H1 (cell line): Measurements from ENCODE around the gene NCSTN. TPM values are rescaled to one million over a fixed set of nuclear protein-coding genes. Genes with fewer than 3 reads are reported as not detected.

Experiments
- CTCF ChIA-PET: fragments of 300-600 bp; sonication (Branson Sonifier 250); formaldehyde crosslinking; loops from one replicate; lab custom pipeline; 2021; ENCODE audit not compliant: partially characterized antibody; lab: Charles Lee
- POLR2A ChIA-PET: fragments of 300-600 bp; sonication (Branson Sonifier 250); formaldehyde crosslinking; loops from one replicate; lab custom pipeline; 2021; ENCODE audit warnings: inconsistent platforms; ENCODE audit not compliant: partially characterized antibody; lab: Charles Lee
- DNase-seq, 2 experiments: peaks; one replicate each; pipeline versions ENCODE4 v3.0.0 to v3.0.0-alpha.2; 2010 to 2022; ENCODE audit warnings: low spot score in 2 of 2, low read depth in 1 of 2, mixed read lengths in 1 of 2
- FAIRE-seq: peaks from 2 replicates; lab custom pipeline; 2011; peaks lifted over from hg19 to GRCh38; lab: Jason Lieb, UNC
- H2AFZ ChIP-seq: 2 replicates; pipeline ENCODE4 v1.8.1; 2012; ENCODE audit warnings: low read length, inconsistent platforms
- H2AK5ac ChIP-seq: 2 replicates; pipeline ENCODE4 v1.6.1; 2013; ENCODE audit warnings: low read depth, low read length
- H2BK120ac ChIP-seq: replicated peaks from 2 replicates; pipeline ENCODE3; 2013; ENCODE audit warnings: low read depth, low read length, inconsistent platforms
- H2BK12ac ChIP-seq: 2 replicates; pipeline ENCODE4 v1.6.1; 2013; ENCODE audit warnings: low read depth, low read length
- H2BK15ac ChIP-seq: 2 replicates; pipeline ENCODE4 v1.6.1; 2013; ENCODE audit warnings: low read length
- H2BK20ac ChIP-seq: 2 replicates; pipeline ENCODE4 v1.6.1; 2013; ENCODE audit warnings: low read length
- H2BK5ac ChIP-seq: 2 replicates; pipeline ENCODE4 v1.6.1; 2013; ENCODE audit warnings: low read depth, low read length
- H3K14ac ChIP-seq: 2 replicates; pipeline ENCODE4 v1.6.1; 2013; ENCODE audit warnings: inconsistent platforms; ENCODE audit not compliant: insufficient read length
- H3K18ac ChIP-seq: 2 replicates; pipeline ENCODE4 v1.6.1; 2013; ENCODE audit warnings: low read length; ENCODE audit errors: extremely low read depth
- H3K23ac ChIP-seq: 2 replicates; pipeline ENCODE4 v1.6.1; 2013; ENCODE audit warnings: inconsistent platforms; ENCODE audit not compliant: insufficient read length
- H3K23me2 ChIP-seq: 2 replicates; pipeline ENCODE4 v1.6.1; 2013; ENCODE audit warnings: low read depth, low read length
- H3K27ac ChIP-seq: 2 replicates; pipeline ENCODE4 v1.6.1; 2011; ENCODE audit warnings: low read depth, low read length, inconsistent platforms
- H3K27me3 ChIP-seq, 4 experiments: replicated peaks in 1 of 4; 1 replicate in 1 of 4; 2 replicates in 3 of 4; pipeline versions ENCODE4 v1.6.1 to v1.8.1; 2011 to 2013; ENCODE audit warnings: low read length in 3 of 4, mild to moderate bottlenecking in 3 of 4, inconsistent platforms in 2 of 4, mixed read lengths in 2 of 4, moderate library complexity in 1 of 4; ENCODE audit not compliant: control insufficient read depth in 3 of 4, insufficient read depth in 3 of 4; ENCODE audit errors: extremely low read depth in 1 of 4
- H3K36me3 ChIP-seq, 4 experiments: 2 replicates each; pipeline versions ENCODE4 v1.6.1 to v1.8.1; 2011 to 2013; ENCODE audit warnings: mild to moderate bottlenecking in 4 of 4, low read length in 3 of 4, moderate library complexity in 2 of 4, control low read depth in 1 of 4, inconsistent platforms in 1 of 4; ENCODE audit not compliant: insufficient read depth in 4 of 4, control insufficient read depth in 2 of 4
- H3K4ac ChIP-seq: replicated peaks from 2 replicates; pipeline ENCODE3; 2013; ENCODE audit warnings: low read length, low read depth, mixed read lengths, inconsistent platforms; ENCODE audit not compliant: insufficient read length
- H3K4me1 ChIP-seq, 4 experiments: replicated peaks in 1 of 4; 1 replicate in 1 of 4; 2 replicates in 3 of 4; pipeline versions ENCODE4 v1.6.1 to v1.8.1; 2011 to 2013; ENCODE audit warnings: low read length in 3 of 4, inconsistent platforms in 2 of 4, mixed read lengths in 1 of 4; ENCODE audit not compliant: insufficient read depth in 4 of 4, control insufficient read depth in 3 of 4
- H3K4me2 ChIP-seq, 2 experiments: 2 replicates each; pipeline versions ENCODE4 v1.6.1 to v1.8.1; 2011 to 2013; ENCODE audit warnings: low read depth in 2 of 2, low read length in 2 of 2, control low read depth in 1 of 2, inconsistent platforms in 1 of 2, mild to moderate bottlenecking in 1 of 2; ENCODE audit not compliant: insufficient read depth in 1 of 2
- H3K4me3 ChIP-seq, 4 experiments: fragments of 200-600, 300-600 bp in 1 of 4; sonication (generic), shearing (Covaris generic), sonication (Bioruptor Twin) in 1 of 4; 2 replicates each; pipeline versions ENCODE4 v1.5.1 to v1.8.1; 2011 to 2016; ENCODE audit warnings: low read length in 4 of 4, low read depth in 3 of 4, control low read depth in 2 of 4, inconsistent platforms in 2 of 4, mild to moderate bottlenecking in 2 of 4, mixed read lengths in 1 of 4, moderate library complexity in 1 of 4; ENCODE audit not compliant: insufficient read depth in 2 of 4; ENCODE audit errors: extremely low read depth in 1 of 4
- H3K56ac ChIP-seq: replicated peaks from 2 replicates; pipeline ENCODE3; 2013; ENCODE audit warnings: low read depth, mild to moderate bottlenecking, mixed read lengths, low read length, inconsistent platforms; ENCODE audit not compliant: insufficient read length
- H3K79me1 ChIP-seq: 2 replicates; pipeline ENCODE4 v1.6.1; 2013; ENCODE audit warnings: low read depth, low read length, control low read depth
- H3K79me2 ChIP-seq, 2 experiments: 2 replicates each; pipeline versions ENCODE4 v1.6.1 to v1.8.1; 2012 to 2013; ENCODE audit warnings: low read length in 2 of 2, mild to moderate bottlenecking in 2 of 2, inconsistent platforms in 1 of 2; ENCODE audit not compliant: insufficient read depth in 2 of 2, control insufficient read depth in 1 of 2
- H3K9ac ChIP-seq, 4 experiments: replicated peaks in 1 of 4; 1 replicate in 1 of 4; 2 replicates in 3 of 4; pipeline versions ENCODE4 v1.6.1 to v1.8.1; 2011 to 2013; ENCODE audit warnings: low read depth in 3 of 4, low read length in 3 of 4, control low read depth in 2 of 4, mild to moderate bottlenecking in 2 of 4, moderate library complexity in 2 of 4, inconsistent platforms in 1 of 4; ENCODE audit errors: extremely low read depth in 1 of 4
- H3K9me3 ChIP-seq, 2 experiments: 2 replicates each; pipeline versions ENCODE4 v1.6.1 to v1.8.1; 2012 to 2013; ENCODE audit warnings: mild to moderate bottlenecking in 2 of 2, moderate library complexity in 2 of 2, control low read depth in 1 of 2, inconsistent platforms in 1 of 2, low read depth in 1 of 2, low read length in 1 of 2, mixed read lengths in 1 of 2; ENCODE audit not compliant: insufficient read depth in 2 of 2
- H4K20me1 ChIP-seq, 2 experiments: replicated peaks in 1 of 2; 2 replicates each; pipeline versions ENCODE3 to v1.8.1; 2011 to 2013; ENCODE audit warnings: inconsistent platforms in 2 of 2, low read length in 2 of 2, mild to moderate bottlenecking in 1 of 2; ENCODE audit not compliant: insufficient read depth in 2 of 2, control insufficient read depth in 1 of 2
- H4K5ac ChIP-seq: 2 replicates; pipeline ENCODE4 v1.6.1; 2013; ENCODE audit warnings: low read length, low read depth, mixed read lengths, inconsistent platforms; ENCODE audit not compliant: insufficient read length
- H4K8ac ChIP-seq: 2 replicates; pipeline ENCODE4 v1.8.0; 2013; ENCODE audit warnings: mild to moderate bottlenecking, moderate library complexity, low read length, inconsistent platforms; ENCODE audit not compliant: insufficient read depth; ENCODE audit errors: extremely low read depth
- H4K91ac ChIP-seq: replicated peaks from 2 replicates; pipeline ENCODE3; 2013; ENCODE audit warnings: low read length, mixed read lengths, inconsistent platforms; ENCODE audit not compliant: insufficient read length
- BRCA1 ChIP-seq: IDR thresholded peaks from 2 replicates; pipeline ENCODE4 v1.6.1; 2012; ENCODE audit warnings: low read depth, low read length, improper control_type of control experiment
- CTBP2 ChIP-seq: IDR thresholded peaks from 2 replicates; pipeline ENCODE4 v1.7.0; 2011; ENCODE audit warnings: borderline replicate concordance, mild to moderate bottlenecking, moderate library complexity, mixed read lengths, low read length; ENCODE audit not compliant: insufficient read depth, insufficient read length
- FOSL1 ChIP-seq: IDR thresholded peaks from 2 replicates; pipeline ENCODE4 v1.6.1; 2011; ENCODE audit warnings: mild to moderate bottlenecking, low read depth, low read length, moderate library complexity; ENCODE audit not compliant: insufficient read depth
- HDAC6 ChIP-seq: IDR thresholded peaks from one replicate; pipeline ENCODE4 v1.7.1; 2012; ENCODE audit warnings: low read depth, mild to moderate bottlenecking, inconsistent platforms, low read length, moderate library complexity
- JUND ChIP-seq: IDR thresholded peaks from 2 replicates; pipeline ENCODE4 v1.6.1; 2011; ENCODE audit warnings: mild to moderate bottlenecking, improper control_type of control experiment, low read length
- KDM4A ChIP-seq: IDR thresholded peaks from one replicate; pipeline ENCODE4 v1.7.1; 2012; ENCODE audit warnings: low read depth, mild to moderate bottlenecking, moderate library complexity, low read length, inconsistent platforms; ENCODE audit not compliant: severe bottlenecking
- POLR2A ChIP-seq, 2 experiments: IDR thresholded peaks; 1 replicate in 1 of 2; 2 replicates in 1 of 2; pipeline ENCODE4 v1.6.1; 2011; ENCODE audit warnings: low read depth in 2 of 2, low read length in 2 of 2, mild to moderate bottlenecking in 2 of 2; ENCODE audit errors: control extremely low read depth in 1 of 2
- POLR2AphosphoS5 ChIP-seq: IDR thresholded peaks from 2 replicates; pipeline ENCODE4 v1.6.1; 2011; ENCODE audit warnings: low read depth, low read length
- POU5F1 ChIP-seq: IDR thresholded peaks from 2 replicates; pipeline ENCODE4 v1.6.1; 2011; ENCODE audit warnings: low read depth, mild to moderate bottlenecking, low read length, moderate library complexity
- SIN3A ChIP-seq, 2 experiments: IDR thresholded peaks in 1 of 2; conservative IDR thresholded peaks in 1 of 2; 2 replicates each; pipeline ENCODE4 v1.6.1; 2011 to 2012; ENCODE audit warnings: low read length in 2 of 2, improper control_type of control experiment in 1 of 2, low read depth in 1 of 2, mild to moderate bottlenecking in 1 of 2
- TAF1 ChIP-seq: IDR thresholded peaks from 2 replicates; pipeline ENCODE4 v1.6.1; 2011; ENCODE audit warnings: mild to moderate bottlenecking, low read depth, low read length
- TCF12 ChIP-seq: IDR thresholded peaks from 2 replicates; pipeline ENCODE4 v1.6.1; 2011; ENCODE audit warnings: low read depth, mild to moderate bottlenecking, low read length
- WGBS, 2 experiments: shearing (Covaris generic) in 1 of 2; methylation state at CpG; one replicate each; pipeline versions ENCODE4 v1.1.6 to v1.1.7; 2013 to 2015; ENCODE audit warnings: low lambda C conversion rate in 2 of 2, mixed read lengths in 2 of 2, inconsistent platforms in 1 of 2, low coverage in 1 of 2, missing lambda C conversion rate in 1 of 2; ENCODE audit not compliant: insufficient replicate concordance in 2 of 2, insufficient coverage in 1 of 2, insufficient read length in 1 of 2; ENCODE audit errors: extremely low coverage in 1 of 2, missing lambda C conversion rate in 1 of 2; 5-methylcytosine and 5-hydroxymethylcytosine counted together
- polyA plus RNA-seq, 7 experiments: library from polyadenylated mRNA; depleted of rRNA in 3 of 7; stranded (reverse) in 5 of 7; unstranded in 2 of 7; fragments of >200 nt in 5 of 7; fragments of 200-250 nt in 2 of 7; gene quantifications; 1 replicate in 5 of 7; 2 replicates in 1 of 7; 4 replicates in 1 of 7; pipeline versions ENCODE4 v1.2.1 to v1.2.3, GENCODE V29; 2011 to 2013; ENCODE audit warnings: missing spikeins in 2 of 7, mixed read lengths in 2 of 7
- total RNA-seq: library from RNA; stranded (reverse); fragmentation: NEBNext Ultra II Directional; extraction: Animal tissue kit (Norgen Biotek cat#: 25700); gene quantifications from 2 replicates; pipeline ENCODE4 v1.2.1, GENCODE V29; 2021
- TF ChIP-seq, protein P1 (sequence below): IDR thresholded peaks from 2 replicates; pipeline ENCODE4 v1.6.1; 2011; ENCODE audit warnings: low read depth, mild to moderate bottlenecking, low read length; ENCODE audit not compliant: insufficient read depth

The NCSTN gene
- total and polyA plus RNA-seq, 2 of the 8 experiments (the other 6 are each of a cell fraction or from before 2014, with no cell fraction given) = 64.7 to 125 TPM

- Histone ChIP-seq H3K9me3 (no peaks in the 10 kb centered on the region), H2AFZ (no peak overlapping the region), H3K4me3 (no peak overlapping the region), H4K91ac (no peak overlapping the region), H2BK12ac (no peak overlapping the region), H3K36me3 (peaks cover 20 to 53% (median 45%) of the 10 kb centered on the region in 4 experiments), H3K14ac (no peak overlapping the region), H2BK5ac (no peak overlapping the region), H2BK120ac (no peak overlapping the region), H3K56ac (no peak overlapping the region), H2AK5ac (no peak overlapping the region), H3K4me2 (no peak overlapping the region), H4K5ac (no peak overlapping the region), H4K8ac (no peak overlapping the region), H3K27me3 (no peaks in the 10 kb centered on the region), H3K4ac (no peak overlapping the region), H4K20me1 (peaks cover 0 to 3% of the 10 kb centered on the region in 2 experiments), H2BK20ac (no peak overlapping the region), H3K27ac (no peak overlapping the region), H3K79me2 (no peaks in the 10 kb centered on the region), H3K9ac (no peak overlapping the region), H3K79me1 (no peaks in the 10 kb centered on the region), H2BK15ac (no peak overlapping the region), H3K4me1 (peaks cover 0 to 3% (median 3%) of the 10 kb centered on the region in 4 experiments; a peak in 4 of 7 replicates), H3K23me2 (no peaks in the 10 kb centered on the region), H3K18ac (no peak overlapping the region), H3K23ac (no peak overlapping the region)
- ChIA-PET POLR2A (interaction anchor here (0.9 to 17.2 kb wide), 2 partner anchors 10 to 18 kb away, joined by 3 to 244 read pairs; partner anchors contain the start of gene NHLH1), CTCF (interaction anchor here (0.6 to 26.0 kb wide), 10 partner anchors 7 to 234 kb away, joined by 3 to 683 read pairs (median 4); partner anchors contain the start of gene NHLH1)
- no peak for FAIRE-seq
- no peak for DNase-seq
- WGBS, 2 experiments = 92% methylated on average over 7 of the region's 7 CpGs; no CpG with 5 or more reads in 1 of the 2 experiments
- TF ChIP-seq SIN3A (conservative IDR thresholded peaks at IDR 0.05 in 1 of 2, IDR thresholded peaks at IDR 0.05 in 1 of 2; ENCODE audit: low read depth in 1 of 2, low read length in 2 of 2) (no peak), POLR2AphosphoS5 (no peak), POLR2A (IDR thresholded peaks at IDR 0.05; ENCODE audit: control extremely low read depth in 1 of 2, low read depth in 2 of 2, low read length in 2 of 2) (no peak), TAF1 (no peak), CTBP2 (no peak), BRCA1 (no peak), TCF12 (no peak), JUND (no peak), POU5F1 (no peak), FOSL1 (no peak), KDM4A (no peak), HDAC6 (no peak)
- TF ChIP-seq, protein P1, sequence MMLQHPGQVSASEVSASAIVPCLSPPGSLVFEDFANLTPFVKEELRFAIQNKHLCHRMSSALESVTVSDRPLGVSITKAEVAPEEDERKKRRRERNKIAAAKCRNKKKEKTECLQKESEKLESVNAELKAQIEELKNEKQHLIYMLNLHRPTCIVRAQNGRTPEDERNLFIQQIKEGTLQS = no peak
These were observed 14.3 kb downstream of the NCSTN start for GRCh38 chr1:160357286-160358002.
